Neuronal stem cell (in vitro differentiated cells): ENCODE results near the gene WDR93.
A peak's percentile ranks its signal among the peaks of the same experiment; 100 is the strongest.

Experiments
- DNase-seq: peaks from one replicate; pipeline ENCODE4 v3.0.0-alpha.2; 2013; ENCODE audit warnings: low spot score
- H2AFZ ChIP-seq: one replicate; pipeline ENCODE4 v1.6.1; 2013; ENCODE audit warnings: mild to moderate bottlenecking, low read length, inconsistent platforms
- H2AK5ac ChIP-seq: 2 replicates; pipeline ENCODE4 v1.6.1; 2013; ENCODE audit warnings: low read depth, mild to moderate bottlenecking, inconsistent platforms, low read length, moderate library complexity, mixed read lengths
- H2BK120ac ChIP-seq: 2 replicates; pipeline ENCODE4 v1.6.1; 2013; ENCODE audit warnings: low read depth, mild to moderate bottlenecking, inconsistent platforms, low read length, moderate library complexity, mixed read lengths
- H2BK12ac ChIP-seq: one replicate; pipeline ENCODE4 v1.6.1; 2013; ENCODE audit warnings: low read length, inconsistent platforms
- H2BK15ac ChIP-seq: 2 replicates; pipeline ENCODE4 v1.6.1; 2013; ENCODE audit warnings: mild to moderate bottlenecking, low read length, inconsistent platforms, mixed read lengths
- H2BK5ac ChIP-seq: one replicate; pipeline ENCODE4 v1.6.1; 2013; ENCODE audit warnings: inconsistent platforms, mild to moderate bottlenecking, low read length, moderate library complexity
- H3K14ac ChIP-seq: one replicate; pipeline ENCODE4 v1.6.1; 2013; ENCODE audit warnings: low read length, inconsistent platforms
- H3K18ac ChIP-seq: 2 replicates; pipeline ENCODE4 v1.6.1; 2013; ENCODE audit warnings: low read length, inconsistent platforms
- H3K23ac ChIP-seq: 2 replicates; pipeline ENCODE4 v1.6.1; 2013; ENCODE audit warnings: low read depth, mild to moderate bottlenecking, mixed read lengths, low read length, inconsistent platforms; ENCODE audit not compliant: poor library complexity
- H3K27ac ChIP-seq: replicated peaks from 3 replicates; pipeline ENCODE4 v1.5.1; 2013; ENCODE audit warnings: low read length, inconsistent platforms
- H3K27me3 ChIP-seq, 3 experiments: 2 replicates each; pipeline ENCODE4 v1.6.1; 2013; ENCODE audit warnings: low read length in 3 of 3, mild to moderate bottlenecking in 2 of 3, inconsistent platforms in 1 of 3, low read depth in 1 of 3, mixed read lengths in 1 of 3, moderate library complexity in 1 of 3; ENCODE audit not compliant: control insufficient read depth in 3 of 3, insufficient read depth in 3 of 3
- H3K36me3 ChIP-seq, 2 donors: replicated peaks in 1 of 2; 2 replicates each; pipeline ENCODE4 v1.6.1; 2013; ENCODE audit warnings: low read length in 2 of 2; ENCODE audit not compliant: control insufficient read depth in 2 of 2, insufficient read depth in 2 of 2
- H3K4ac ChIP-seq: 2 replicates; pipeline ENCODE4 v1.6.1; 2013; ENCODE audit warnings: inconsistent platforms, mild to moderate bottlenecking, low read length, moderate library complexity
- H3K4me1 ChIP-seq, 2 donors: 1 replicate in 1 of 2; 2 replicates in 1 of 2; pipeline ENCODE4 v1.6.1; 2013; ENCODE audit warnings: low read length in 2 of 2, low read depth in 1 of 2; ENCODE audit not compliant: control insufficient read depth in 2 of 2, insufficient read depth in 1 of 2
- H3K4me2 ChIP-seq: one replicate; pipeline ENCODE4 v1.6.1; 2013; ENCODE audit warnings: mild to moderate bottlenecking, low read length, inconsistent platforms; ENCODE audit not compliant: insufficient read depth, poor library complexity, severe bottlenecking
- H3K4me3 ChIP-seq, 2 donors: 2 replicates each; pipeline ENCODE4 v1.5.1; 2013; ENCODE audit warnings: low read length in 2 of 2, mild to moderate bottlenecking in 2 of 2, inconsistent platforms in 1 of 2, moderate library complexity in 1 of 2
- H3K79me1 ChIP-seq: one replicate; pipeline ENCODE4 v1.6.1; 2013; ENCODE audit warnings: low read depth, mild to moderate bottlenecking, inconsistent platforms, low read length, moderate library complexity
- H3K9ac ChIP-seq: one replicate; pipeline ENCODE4 v1.6.1; 2013; ENCODE audit warnings: mild to moderate bottlenecking, low read depth, low read length, inconsistent platforms; ENCODE audit not compliant: poor library complexity
- H3K9me3 ChIP-seq, 2 donors: replicated peaks in 1 of 2; 2 replicates each; pipeline versions ENCODE3 to v1.6.1; 2013; ENCODE audit warnings: low read length in 2 of 2, mild to moderate bottlenecking in 2 of 2, inconsistent platforms in 1 of 2, low read depth in 1 of 2, mixed read lengths in 1 of 2, moderate library complexity in 1 of 2; ENCODE audit not compliant: control insufficient read depth in 2 of 2, insufficient read depth in 1 of 2
- H4K8ac ChIP-seq: one replicate; pipeline ENCODE4 v1.6.1; 2013; ENCODE audit warnings: low read depth, mild to moderate bottlenecking, inconsistent platforms, low read length, moderate library complexity
- H4K91ac ChIP-seq: one replicate; pipeline ENCODE4 v1.6.1; 2013; ENCODE audit warnings: low read length, low read depth, mild to moderate bottlenecking, inconsistent platforms; ENCODE audit not compliant: poor library complexity
- WGBS, 2 donors: extraction: QIAGEN DNeasy Blood & Tissue Kit; methylation state at CpG; one replicate each; pipeline ENCODE4 v1.1.7; 2013; ENCODE audit warnings: missing lambda C conversion rate in 2 of 2, mixed read lengths in 1 of 2; ENCODE audit not compliant: insufficient read length in 2 of 2, insufficient replicate concordance in 1 of 2; ENCODE audit errors: extremely low coverage in 2 of 2; 5-methylcytosine and 5-hydroxymethylcytosine counted together

WDR93 gene

GRCh38 chr15:89756897-89757296, 66.3 kb downstream of the WDR93 start:
- no CpG with 5 or more reads among the region's 7 CpGs for WGBS, 2 donors
- Histone ChIP-seq H3K27ac (no peak overlapping the region), H3K9ac (no peak overlapping the region), H2BK12ac (no peak overlapping the region), H3K23ac (no peak overlapping the region), H3K4me3 (no peak overlapping the region), H3K27me3 (peaks cover 0 to 22% (median 2%) of the 10 kb centered on the region in 3 experiments), H3K14ac (no peak overlapping the region), H3K4me1 (no peaks in the 10 kb centered on the region), H4K91ac (no peak overlapping the region), H3K18ac (no peak overlapping the region), H4K8ac (no peak overlapping the region), H2BK15ac (no peak overlapping the region), H3K79me1 (no peaks in the 10 kb centered on the region), H2AK5ac (no peak overlapping the region), H3K4me2 (no peak overlapping the region), H2BK5ac (no peak overlapping the region), H3K9me3 (peaks cover 0 to 3% of the 10 kb centered on the region in 2 donors), H2AFZ (no peak overlapping the region), H3K36me3 (no peaks in the 10 kb centered on the region), H2BK120ac (no peak overlapping the region), H3K4ac (no peak overlapping the region)
- DNase-seq, result no peak

GRCh38 chr15:89758283-89758682, 67.7 kb downstream of the WDR93 start:
- Histone ChIP-seq H3K27me3 (peaks cover 0 to 15% (median 0%) of the 10 kb centered on the region in 3 experiments), H3K79me1 (no peaks in the 10 kb centered on the region), H3K4me1 (no peaks in the 10 kb centered on the region), H4K91ac (no peak overlapping the region), H4K8ac (peak overlapping the region; percentile 72), H3K18ac (peak overlapping the region; percentile 17), H3K27ac (no peak overlapping the region), H3K4ac (no peak overlapping the region), H3K4me3 (no peak overlapping the region), H3K4me2 (no peak overlapping the region), H3K23ac (no peak overlapping the region), H2AK5ac (no peak overlapping the region), H3K14ac (peak overlapping the region; percentile 1), H2BK120ac (no peak overlapping the region), H3K36me3 (no peaks in the 10 kb centered on the region), H3K9ac (no peak overlapping the region), H2BK15ac (peak overlapping the region; percentile 37), H2BK5ac (peak overlapping the region; percentile 84), H2AFZ (no peak overlapping the region), H2BK12ac (peak overlapping the region; percentile 46), H3K9me3 (peaks cover 0 to 4% of the 10 kb centered on the region in 2 donors)
- no CpG with 5 or more reads among the region's 8 CpGs for WGBS, 2 donors
- DNase-seq, result no peak

GRCh38 chr15:89758981-89759380, 68.4 kb downstream of the WDR93 start:
- H3K4ac ChIP-seq, result no peak overlapping the region
- peaks cover 0 to 15% (median 0%) of the 10 kb centered on the region in 3 experiments for H3K27me3 ChIP-seq
- no peak overlapping the region for H4K91ac ChIP-seq
- no peak overlapping the region for H3K27ac ChIP-seq
- no peak overlapping the region for H2BK120ac ChIP-seq
- peak overlapping the region; percentile 38 for H3K18ac ChIP-seq
- peaks cover 0 to 4% of the 10 kb centered on the region in 2 donors for H3K9me3 ChIP-seq
- WGBS, 2 donors, result no CpG with 5 or more reads among the region's 8 CpGs
- no peaks in the 10 kb centered on the region for H3K36me3 ChIP-seq
- no peak overlapping the region for H2AFZ ChIP-seq
- H2AK5ac ChIP-seq, result peak overlapping the region; percentile 56
- H2BK5ac ChIP-seq, result no peak overlapping the region
- H3K4me2 ChIP-seq, result no peak overlapping the region
- no peak overlapping the region for H2BK12ac ChIP-seq
- H3K14ac ChIP-seq, result no peak overlapping the region
- no peak for DNase-seq
- H3K9ac ChIP-seq, result peak overlapping the region; percentile 50
- peak overlapping the region; percentile 93 for H3K23ac ChIP-seq
- peak overlapping the region; percentile 78 for H2BK15ac ChIP-seq
- no peaks in the 10 kb centered on the region for H3K79me1 ChIP-seq
- H3K4me1 ChIP-seq, result no peaks in the 10 kb centered on the region
- peak overlapping the region in 1 of 2 donors; percentile 23 for H3K4me3 ChIP-seq
- H4K8ac ChIP-seq, result no peak overlapping the region

GRCh38 chr15:89759835-89760234, 69.2 kb downstream of the WDR93 start:
- no peaks in the 10 kb centered on the region for H3K4me1 ChIP-seq
- peaks cover 0 to 4% of the 10 kb centered on the region in 2 donors for H3K9me3 ChIP-seq
- no peak overlapping the region for H3K4me2 ChIP-seq
- no peak overlapping the region for H2BK12ac ChIP-seq
- no peaks in the 10 kb centered on the region for H3K79me1 ChIP-seq
- H2BK5ac ChIP-seq, result no peak overlapping the region
- no CpG with 5 or more reads among the region's 3 CpGs for WGBS, 2 donors
- H2AK5ac ChIP-seq, result no peak overlapping the region
- H3K23ac ChIP-seq, result no peak overlapping the region
- H3K36me3 ChIP-seq, result no peaks in the 10 kb centered on the region
- DNase-seq, result no peak
- H3K27ac ChIP-seq, result no peak overlapping the region
- H2AFZ ChIP-seq, result no peak overlapping the region
- H3K14ac ChIP-seq, result no peak overlapping the region
- H3K18ac ChIP-seq, result no peak overlapping the region
- H3K9ac ChIP-seq, result no peak overlapping the region
- H2BK15ac ChIP-seq, result no peak overlapping the region
- peaks cover 0 to 10% (median 0%) of the 10 kb centered on the region in 3 experiments for H3K27me3 ChIP-seq
- H3K4me3 ChIP-seq, result no peak overlapping the region
- H3K4ac ChIP-seq, result no peak overlapping the region
- no peak overlapping the region for H2BK120ac ChIP-seq
- no peak overlapping the region for H4K91ac ChIP-seq
- no peak overlapping the region for H4K8ac ChIP-seq
